Measurements from ENCODE around the gene NACC2.

- TF ChIP-seq CTCF (IDR thresholded peaks at IDR 0.05) (no peak), EP300 (IDR thresholded peaks at IDR 0.05; ENCODE audit: low read depth) (no peak), POLR2AphosphoS5 (IDR thresholded peaks at IDR 0.05) (no peak)
Measured at GRCh38 chr9:136004219-136004618, 90.9 kb downstream of the NACC2 start.
